Measurements from ENCODE around the gene BATF.
"Not testable (repeated sequence)": the region's sequence is repeated elsewhere in the genome, so short reads cannot be mapped to it uniquely, and the experiment has no call there.

BATF gene, protein sequence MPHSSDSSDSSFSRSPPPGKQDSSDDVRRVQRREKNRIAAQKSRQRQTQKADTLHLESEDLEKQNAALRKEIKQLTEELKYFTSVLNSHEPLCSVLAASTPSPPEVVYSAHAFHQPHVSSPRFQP
- total RNA-seq: 7.6 to 12.9 reads per million in 2 donors

- no peak for DNase-seq
These were observed at the start of gene BATF for GRCh38 chr14:75522224-75522982. Gene BATF, plus strand, starts transcription at chr14:75522469. Its CDS starts 214 bp downstream, at chr14:75522683.

DNA sequence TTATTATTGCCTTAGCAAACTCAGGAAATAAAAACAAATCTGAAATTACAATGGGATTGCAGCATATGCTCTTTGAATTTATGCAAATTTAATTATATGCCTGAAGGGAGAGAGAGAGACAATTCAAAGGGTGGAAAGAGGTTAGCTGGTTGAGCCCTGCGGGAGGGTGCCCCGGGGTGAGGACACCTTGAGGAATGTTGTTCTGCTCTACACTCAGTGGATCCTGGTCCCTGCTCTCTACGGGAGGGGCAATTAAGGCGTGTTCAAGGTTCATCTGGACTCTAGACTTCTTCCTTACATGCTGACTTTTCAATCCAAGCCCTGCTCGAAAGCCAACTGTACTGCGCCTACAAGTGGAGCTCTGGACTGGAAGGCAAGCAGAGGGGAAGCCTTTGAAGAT is 48.1 kb upstream of the BATF start:
- DNase-seq: not testable (repeated sequence)

DNA sequence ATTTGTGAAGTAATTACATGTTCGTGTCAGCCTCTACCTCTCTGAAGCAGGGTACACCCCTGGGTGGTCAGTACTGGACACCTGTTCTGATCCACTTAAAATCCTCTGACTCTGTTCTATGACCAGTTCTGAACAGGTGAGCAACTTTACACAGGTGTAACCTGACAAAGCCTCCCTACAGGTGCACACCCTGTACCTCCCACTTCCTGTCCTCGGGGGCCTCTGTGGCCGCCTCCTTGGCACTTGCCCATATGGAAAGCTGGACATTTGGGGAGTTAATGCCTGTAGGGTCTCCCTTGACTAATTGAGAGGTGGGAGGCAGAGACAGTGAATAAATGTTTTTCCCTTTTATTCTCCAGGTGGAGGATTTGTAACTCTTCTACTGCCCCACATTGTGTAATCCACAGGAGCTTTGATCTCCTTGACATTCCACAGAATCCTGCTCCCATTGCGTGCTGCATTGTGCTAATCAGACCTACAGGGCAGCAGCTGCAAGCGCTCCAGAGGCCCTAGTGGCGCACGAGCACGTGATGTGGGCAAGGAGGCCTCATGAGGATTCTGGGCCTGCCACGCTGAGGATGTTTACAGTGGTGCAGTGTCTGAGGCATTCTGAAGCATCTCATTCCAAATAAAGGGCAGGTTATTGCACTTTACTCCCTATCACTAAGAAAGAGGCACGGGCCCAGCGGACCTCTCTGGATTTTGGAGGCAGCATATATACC is 45.8 kb upstream of the BATF start:
- DNase-seq: no peak

GRCh38 chr14:75477881-75478280 is 44.4 kb upstream of the BATF start:
- DNase-seq: no peak

GRCh38 chr14:75479770-75480600 is 42.3 kb upstream of the BATF start:
- DNase-seq: no peak

DNA sequence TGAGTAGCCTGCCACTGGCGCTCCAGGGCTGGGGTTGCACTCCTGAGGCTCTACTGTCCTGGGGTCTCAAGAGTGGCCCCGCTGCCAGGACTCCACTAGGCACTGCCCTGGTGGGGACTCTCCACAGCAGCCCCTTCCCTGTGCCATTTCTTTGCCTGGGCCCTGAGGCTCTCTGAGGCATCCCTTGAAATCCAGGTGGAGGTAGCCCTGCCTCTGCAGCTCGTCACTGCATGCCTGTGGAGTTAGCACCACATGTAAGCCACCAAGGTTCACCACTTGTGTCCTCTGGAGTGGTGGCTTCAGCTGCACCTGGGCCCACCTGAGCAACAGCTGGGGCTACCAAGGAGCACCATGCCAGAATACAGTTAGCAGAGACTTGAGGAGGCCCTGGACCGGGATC is 39.9 kb upstream of the BATF start:
- DNase-seq: no peak

DNA sequence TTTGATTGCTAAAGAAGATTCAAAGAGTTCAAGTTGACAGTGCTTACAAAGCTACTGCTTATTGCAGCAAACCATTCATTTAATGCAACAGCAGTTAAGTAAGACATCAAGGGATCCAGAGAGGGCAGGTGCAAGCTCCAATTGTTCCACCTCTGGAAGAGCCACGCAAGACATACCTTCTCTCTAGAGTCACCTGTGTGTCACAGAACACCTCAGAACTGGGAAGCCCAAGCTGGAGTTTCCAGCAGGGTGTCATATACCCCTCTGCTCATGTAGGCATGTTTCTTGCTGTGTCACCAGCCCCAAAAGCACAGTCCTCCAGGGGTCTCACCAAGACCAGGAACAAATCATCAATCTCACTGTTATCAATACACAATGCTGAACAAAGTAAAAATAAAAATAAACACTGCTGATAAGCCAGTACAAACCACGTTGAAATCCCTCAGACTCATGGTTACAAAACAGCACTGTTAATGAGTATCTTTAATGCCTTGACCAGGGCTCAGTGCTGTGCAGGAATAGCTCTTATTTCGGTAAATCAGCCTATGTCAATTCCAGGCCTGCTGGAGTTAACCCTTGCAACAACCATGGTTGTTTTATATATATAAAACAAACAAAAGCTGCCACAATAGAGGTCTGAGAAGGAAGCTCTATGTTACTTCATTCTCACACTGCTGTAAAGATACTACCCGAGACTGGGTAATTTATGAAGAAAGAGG is 37.4 kb upstream of the BATF start:
- DNase-seq: no peak

GRCh38 chr14:75486318-75486717 is 36.0 kb upstream of the BATF start:
- no peak for DNase-seq

DNA sequence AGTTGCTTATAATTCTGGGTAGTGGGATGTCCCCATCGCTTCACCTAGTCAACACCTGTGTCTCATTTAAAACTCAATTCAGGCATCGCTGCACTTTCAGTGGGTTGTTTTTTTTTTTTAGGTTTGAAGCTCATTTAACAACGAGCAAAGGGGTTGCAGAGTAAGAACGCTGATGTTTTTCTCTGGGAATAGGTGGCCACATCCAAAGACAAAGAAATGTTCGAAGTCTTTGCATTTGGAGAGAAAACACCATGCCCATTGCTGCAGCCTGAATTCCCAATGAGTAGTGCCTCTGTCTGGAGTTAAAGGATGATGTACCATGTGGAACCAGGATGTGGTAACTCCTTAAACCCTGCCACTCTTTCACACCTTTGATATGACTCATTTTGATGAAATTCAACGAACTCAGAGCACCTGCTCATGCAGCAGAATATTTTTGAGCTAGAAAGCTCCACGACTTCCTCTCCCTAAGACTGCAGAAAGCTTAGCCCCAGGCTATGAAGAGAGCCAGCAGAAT is 35.1 kb upstream of the BATF start:
- no peak for DNase-seq

DNA sequence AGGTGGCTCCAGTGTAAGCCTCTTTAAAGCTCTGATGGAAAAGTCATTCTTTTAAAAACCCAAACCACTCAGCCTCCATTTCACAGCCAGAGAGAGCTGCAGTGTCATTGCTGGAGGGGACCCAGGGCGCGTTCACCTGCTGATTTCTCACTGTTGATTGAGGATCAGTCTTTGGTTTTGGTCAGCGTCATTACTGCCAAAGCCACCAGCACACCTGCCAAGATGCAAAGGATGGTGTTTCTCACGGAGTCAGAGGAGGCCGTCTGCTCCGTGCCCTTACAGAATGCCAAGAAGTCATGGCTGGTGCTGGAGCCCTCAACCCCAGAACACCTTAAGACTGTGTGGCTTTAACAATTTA is 32.8 kb upstream of the BATF start:
- DNase-seq: no peak

DNA sequence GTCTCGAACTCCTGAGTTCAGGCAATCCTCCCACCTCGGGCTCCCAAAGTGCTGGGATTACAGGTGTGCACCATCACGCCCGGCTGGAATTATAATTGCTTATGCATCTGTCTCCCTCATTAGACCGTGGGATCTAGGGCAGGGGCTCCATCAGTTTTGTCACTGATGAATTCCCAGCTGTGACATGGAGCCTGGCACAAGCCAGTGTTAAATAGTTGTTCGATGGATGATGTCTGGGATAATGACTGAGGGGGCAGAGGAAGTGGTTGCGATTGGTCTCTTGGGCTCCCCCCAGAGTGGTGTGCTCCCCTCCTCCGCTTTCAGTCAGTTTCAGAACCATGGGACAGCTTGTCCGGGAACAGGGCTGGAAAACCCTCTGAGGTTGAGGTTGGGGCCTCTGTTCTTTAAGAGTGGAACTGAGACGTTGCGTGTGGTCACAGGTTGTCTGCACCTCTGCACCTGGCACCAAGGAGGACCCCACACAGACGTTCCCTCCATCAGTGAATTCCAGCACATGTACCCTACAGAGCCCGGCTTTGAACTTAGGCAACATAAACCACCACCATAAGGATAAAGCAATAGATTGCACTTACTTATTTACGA is 30.8 kb upstream of the BATF start:
- no peak for DNase-seq

DNA sequence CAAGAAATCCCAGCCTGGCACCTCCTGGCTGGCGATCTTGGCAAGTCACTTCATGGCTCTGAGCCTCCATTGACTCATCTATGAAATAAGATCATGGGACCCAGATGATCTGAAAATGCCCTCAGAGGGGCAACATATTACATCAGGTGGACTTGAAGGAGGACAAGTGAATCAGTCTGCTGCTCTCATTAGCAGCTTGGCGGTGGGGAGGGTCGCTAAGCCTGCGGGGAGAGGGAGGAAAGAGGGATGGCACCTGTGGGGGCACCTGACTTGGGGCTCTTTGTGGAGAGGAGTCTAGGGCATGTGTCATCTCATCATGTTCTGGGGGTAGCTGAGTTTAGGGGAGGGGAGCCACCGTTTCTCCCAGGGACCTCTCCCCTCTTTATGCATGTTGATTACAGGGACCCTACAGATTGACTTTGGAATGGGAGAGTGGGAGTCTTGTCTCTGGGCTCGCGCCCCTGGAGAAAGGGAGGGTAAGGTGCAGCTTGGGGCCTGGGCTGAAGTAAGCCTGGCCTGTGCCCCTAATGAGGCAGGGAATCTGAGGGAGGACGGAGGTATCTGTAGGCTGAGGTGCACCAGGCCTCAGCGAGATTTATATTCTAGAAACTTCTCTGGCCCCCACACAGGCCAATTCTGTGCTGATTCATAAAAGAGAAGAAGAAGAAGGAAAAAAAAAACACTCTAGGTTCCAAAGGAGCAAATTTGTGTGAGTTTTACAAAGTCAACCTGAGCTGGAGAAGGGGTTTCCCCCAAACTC is 29.3 kb upstream of the BATF start:
- no peak for DNase-seq

- no peak for DNase-seq
These were observed 28.6 kb upstream of the BATF start for GRCh38 chr14:75493592-75494087.

GRCh38 chr14:75494896-75495295 is 27.4 kb upstream of the BATF start:
- no peak for DNase-seq

GRCh38 chr14:75495399-75495798 is 26.9 kb upstream of the BATF start:
- no peak for DNase-seq

DNA sequence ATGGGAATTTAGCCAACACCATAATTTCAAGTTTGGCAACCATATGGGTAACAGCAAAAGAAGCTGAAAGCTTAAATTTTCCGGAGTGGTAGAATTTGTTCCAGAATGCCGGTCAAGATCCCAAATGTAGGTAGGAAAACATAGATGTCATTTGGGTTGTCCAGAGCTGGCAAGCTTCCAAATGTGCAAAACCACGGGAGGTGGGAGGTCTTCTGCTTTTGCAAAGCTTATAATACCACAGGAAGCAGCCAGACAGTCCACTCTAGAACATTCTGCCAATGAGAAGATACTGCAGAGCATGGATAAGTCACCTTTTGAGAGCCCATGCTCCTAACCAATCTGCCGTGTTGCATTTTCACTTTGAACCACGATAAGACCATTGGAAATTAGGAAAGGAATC is 26.4 kb upstream of the BATF start:
- DNase-seq: no peak

DNA sequence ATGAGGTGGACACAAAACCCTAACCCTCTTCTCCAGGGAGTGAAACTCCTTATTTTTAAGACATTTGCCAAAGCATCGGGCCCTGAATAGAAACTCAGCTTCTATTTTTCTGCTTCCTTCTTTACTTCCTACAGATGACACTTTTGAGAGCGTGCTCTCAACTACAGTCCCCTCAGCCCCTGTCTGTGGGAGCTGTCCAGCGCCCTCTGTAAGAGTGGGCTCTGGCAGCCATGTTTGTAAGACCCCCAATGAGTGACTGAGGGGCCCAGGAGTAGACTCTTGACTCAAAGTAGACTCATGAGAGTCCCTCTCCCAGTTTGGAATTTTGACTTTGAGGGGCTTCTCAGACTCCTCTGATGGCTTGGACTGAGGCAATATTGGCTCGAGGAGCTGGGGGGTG is 25.5 kb upstream of the BATF start:
- DNase-seq: no peak

DNA sequence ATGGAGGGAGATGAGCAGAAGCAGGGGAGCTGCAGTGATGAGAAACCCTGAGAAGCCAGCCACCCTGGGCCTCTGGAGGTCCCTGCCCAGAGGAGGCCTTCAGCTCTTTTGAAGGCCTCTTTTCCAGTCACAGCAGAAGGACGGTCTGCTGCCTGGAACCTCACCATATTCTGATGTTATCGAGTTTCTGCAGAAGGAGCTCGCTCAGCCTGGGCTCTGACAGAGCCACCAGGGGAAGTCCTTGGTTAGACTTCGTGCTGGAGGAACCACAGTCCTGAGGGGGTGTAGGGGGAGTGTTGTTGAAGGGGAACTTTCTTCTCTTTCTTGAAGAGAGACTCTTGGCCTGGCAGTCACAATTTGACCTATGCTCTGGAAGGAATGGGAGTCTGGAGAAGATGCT is 25.1 kb upstream of the BATF start:
- no peak for DNase-seq

GRCh38 chr14:75497701-75498100 is 24.6 kb upstream of the BATF start:
- DNase-seq: no peak

DNA sequence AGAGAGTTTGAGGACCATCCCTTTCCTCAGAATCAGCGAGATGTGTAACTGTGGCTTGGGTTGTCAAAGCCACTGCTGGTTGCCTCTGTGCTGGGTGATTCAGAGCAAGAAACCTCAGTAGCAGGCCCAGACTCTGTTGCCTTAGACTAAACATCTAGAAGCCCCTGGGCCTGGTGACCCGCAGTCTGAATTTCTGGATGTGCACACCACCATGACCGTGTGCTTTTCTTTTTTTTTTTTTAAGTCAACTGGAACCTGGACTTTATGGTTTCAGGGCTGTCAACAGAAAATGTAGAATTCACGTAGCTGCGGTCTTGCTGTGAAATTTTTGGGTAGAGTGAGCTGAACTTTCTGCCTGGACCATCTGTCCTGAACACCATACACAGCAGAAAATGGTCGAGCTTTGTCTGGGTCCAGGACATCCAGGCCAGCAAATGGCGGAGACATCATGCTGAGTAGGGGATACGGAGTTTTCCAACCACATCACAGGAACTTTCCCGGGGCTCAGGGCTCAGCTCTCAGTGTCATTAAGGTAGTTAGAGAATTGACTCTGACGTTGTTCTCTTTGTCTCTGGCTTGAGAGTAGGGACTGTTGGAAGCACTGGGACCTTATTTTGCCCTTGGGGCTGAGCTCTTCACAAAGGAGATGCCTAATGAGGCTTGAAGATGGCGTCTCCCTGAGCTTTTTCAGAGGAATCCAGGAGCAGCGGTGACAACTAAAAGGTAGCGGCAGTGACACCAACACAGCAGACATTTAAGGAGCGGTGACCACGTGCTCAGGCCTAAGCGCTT is 23.0 kb upstream of the BATF start:
- no peak for DNase-seq
